Vagina (tissue), 2 donors: ENCODE results near the gene ALOX12. TPM values are rescaled to one million over a fixed set of nuclear protein-coding genes. Genes with fewer than 3 reads are reported as not detected.
A peak's percentile ranks its signal among the peaks of the same experiment; 100 is the strongest.

Experiments used
- DNase-seq, 2 donors: peaks; one replicate each; pipeline ENCODE4 v3.0.0-alpha.2; 2017; ENCODE audit errors: extremely low spot score in 2 of 2
- H3K27ac ChIP-seq: fragments of 200-600 bp; sonication (generic); one replicate; pipeline ENCODE4 v1.5.1; 2019
- H3K27me3 ChIP-seq: fragments of 200-600 bp; sonication (generic); one replicate; pipeline ENCODE4 v1.5.1; 2019
- H3K36me3 ChIP-seq, 2 donors: fragments of 200-600 bp; sonication (generic); one replicate each; pipeline ENCODE4 v1.5.1; 2017 to 2019
- H3K4me1 ChIP-seq: fragments of 200-600 bp; sonication (generic); one replicate; pipeline ENCODE4 v1.5.1; 2019
- H3K4me3 ChIP-seq, 2 donors: fragments of 200-600 bp; sonication (generic); 1 replicate in 1 of 2; 2 replicates in 1 of 2; pipeline ENCODE4 v1.5.1; 2016 to 2019
- H3K9me3 ChIP-seq: fragments of 200-600 bp; sonication (generic); one replicate; pipeline ENCODE4 v1.5.1; 2019
- POLR2A ChIP-seq, 2 donors: fragments of 450-650 bp; IDR thresholded peaks; one replicate each; pipeline ENCODE4 v1.6.1; 2017; ENCODE audit warnings: antibody characterized with exemption in 2 of 2, mild to moderate bottlenecking in 2 of 2, moderate library complexity in 2 of 2
- POLR2AphosphoS5 ChIP-seq, 2 donors: sonication (generic); formaldehyde crosslinking; IDR thresholded peaks; one replicate each; pipeline ENCODE4 v1.9.0; 2017; ENCODE audit warnings: antibody characterized with exemption in 2 of 2, mild to moderate bottlenecking in 2 of 2, low read depth in 1 of 2; ENCODE audit not compliant: insufficient read depth in 1 of 2
- intact Hi-C: fragments of 100-400 bp; cut with DNase I; formaldehyde crosslinking; loops from one replicate; pipeline ENCODE4 v1.15.1; 2023
- total RNA-seq: library from RNA; depleted of rRNA; stranded (reverse); fragments of >200 nt; gene quantifications from one replicate; pipeline ENCODE4 v1.2.3, GENCODE V29; 2016
- TF ChIP-seq, protein P1 (sequence below), 3 experiments: fragments of 450-650 bp in 2 of 3; fragments of 200-600 bp in 1 of 3; sonication (generic) in 1 of 3; IDR thresholded peaks; one replicate each; pipeline ENCODE4 v1.5.1; 2017 to 2019; ENCODE audit warnings: antibody characterized with exemption in 3 of 3, mild to moderate bottlenecking in 2 of 3, moderate library complexity in 2 of 3

ALOX12 gene
- total RNA-seq, 1 donor from 2014 or later, result 16.0 TPM

DNA sequence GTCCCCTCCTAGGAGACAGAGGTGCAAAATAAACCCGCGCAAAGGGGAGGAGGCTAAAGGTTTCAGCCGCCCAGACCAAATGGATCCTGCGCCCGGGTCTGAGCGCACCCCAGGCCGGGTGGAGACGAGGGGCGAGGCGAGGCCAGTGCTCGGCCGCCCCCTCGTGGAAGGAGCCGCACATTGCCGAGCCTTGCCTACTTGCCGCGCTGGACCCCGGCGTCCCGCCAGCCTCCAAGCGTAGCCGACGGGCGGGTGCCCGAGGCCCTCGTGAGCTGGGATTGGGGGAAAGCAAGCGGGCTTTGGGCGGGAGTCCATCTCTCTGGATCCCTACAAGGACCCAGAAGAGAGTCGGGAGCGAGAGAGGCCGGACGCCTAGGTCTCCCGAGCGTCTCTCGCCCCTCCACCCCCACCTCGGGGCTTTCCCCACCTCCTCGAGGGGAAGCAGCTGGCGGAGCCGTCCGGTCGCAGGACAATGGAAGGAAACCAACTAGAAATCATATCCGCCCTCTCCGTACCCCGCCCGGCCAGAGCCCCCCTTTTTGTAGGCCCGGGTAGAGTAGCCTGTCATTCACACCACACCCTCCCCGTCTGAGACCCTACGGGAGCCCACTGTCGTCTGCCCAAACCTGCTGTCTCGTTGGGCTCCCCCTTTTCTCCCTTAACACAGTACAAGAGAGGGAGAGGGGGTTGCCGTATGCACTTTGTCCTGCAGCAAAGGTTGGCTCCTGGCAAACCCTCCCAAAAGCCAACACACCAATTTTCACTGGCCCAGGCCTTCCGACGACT is 26.3 kb downstream of the ALOX12 start:
- H3K27ac ChIP-seq, result peak overlapping the region; percentile 77
- H3K4me1 ChIP-seq, result peaks cover 43% of the 10 kb centered on the region
- TF ChIP-seq POLR2AphosphoS5 (IDR thresholded peaks at IDR 0.05; ENCODE audit: insufficient read depth in 1 of 2, low read depth in 1 of 2) (peak; percentile 35 to 71), POLR2A (IDR thresholded peaks at IDR 0.05) (peak in 1 of 2 donors; percentile 10)
- TF ChIP-seq, protein P1, sequence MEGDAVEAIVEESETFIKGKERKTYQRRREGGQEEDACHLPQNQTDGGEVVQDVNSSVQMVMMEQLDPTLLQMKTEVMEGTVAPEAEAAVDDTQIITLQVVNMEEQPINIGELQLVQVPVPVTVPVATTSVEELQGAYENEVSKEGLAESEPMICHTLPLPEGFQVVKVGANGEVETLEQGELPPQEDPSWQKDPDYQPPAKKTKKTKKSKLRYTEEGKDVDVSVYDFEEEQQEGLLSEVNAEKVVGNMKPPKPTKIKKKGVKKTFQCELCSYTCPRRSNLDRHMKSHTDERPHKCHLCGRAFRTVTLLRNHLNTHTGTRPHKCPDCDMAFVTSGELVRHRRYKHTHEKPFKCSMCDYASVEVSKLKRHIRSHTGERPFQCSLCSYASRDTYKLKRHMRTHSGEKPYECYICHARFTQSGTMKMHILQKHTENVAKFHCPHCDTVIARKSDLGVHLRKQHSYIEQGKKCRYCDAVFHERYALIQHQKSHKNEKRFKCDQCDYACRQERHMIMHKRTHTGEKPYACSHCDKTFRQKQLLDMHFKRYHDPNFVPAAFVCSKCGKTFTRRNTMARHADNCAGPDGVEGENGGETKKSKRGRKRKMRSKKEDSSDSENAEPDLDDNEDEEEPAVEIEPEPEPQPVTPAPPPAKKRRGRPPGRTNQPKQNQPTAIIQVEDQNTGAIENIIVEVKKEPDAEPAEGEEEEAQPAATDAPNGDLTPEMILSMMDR (IDR thresholded peaks at IDR 0.05), result peak; percentile 76 to 96 (median 84)
- intact Hi-C loops, result no loop called here
- no peaks in the 10 kb centered on the region for H3K9me3 ChIP-seq
- peak overlapping the region; percentile 19 to 35 for H3K4me3 ChIP-seq
- H3K27me3 ChIP-seq, result no peaks in the 10 kb centered on the region
- DNase-seq, result no peak
- H3K36me3 ChIP-seq, result no peaks in the 10 kb centered on the region

DNA sequence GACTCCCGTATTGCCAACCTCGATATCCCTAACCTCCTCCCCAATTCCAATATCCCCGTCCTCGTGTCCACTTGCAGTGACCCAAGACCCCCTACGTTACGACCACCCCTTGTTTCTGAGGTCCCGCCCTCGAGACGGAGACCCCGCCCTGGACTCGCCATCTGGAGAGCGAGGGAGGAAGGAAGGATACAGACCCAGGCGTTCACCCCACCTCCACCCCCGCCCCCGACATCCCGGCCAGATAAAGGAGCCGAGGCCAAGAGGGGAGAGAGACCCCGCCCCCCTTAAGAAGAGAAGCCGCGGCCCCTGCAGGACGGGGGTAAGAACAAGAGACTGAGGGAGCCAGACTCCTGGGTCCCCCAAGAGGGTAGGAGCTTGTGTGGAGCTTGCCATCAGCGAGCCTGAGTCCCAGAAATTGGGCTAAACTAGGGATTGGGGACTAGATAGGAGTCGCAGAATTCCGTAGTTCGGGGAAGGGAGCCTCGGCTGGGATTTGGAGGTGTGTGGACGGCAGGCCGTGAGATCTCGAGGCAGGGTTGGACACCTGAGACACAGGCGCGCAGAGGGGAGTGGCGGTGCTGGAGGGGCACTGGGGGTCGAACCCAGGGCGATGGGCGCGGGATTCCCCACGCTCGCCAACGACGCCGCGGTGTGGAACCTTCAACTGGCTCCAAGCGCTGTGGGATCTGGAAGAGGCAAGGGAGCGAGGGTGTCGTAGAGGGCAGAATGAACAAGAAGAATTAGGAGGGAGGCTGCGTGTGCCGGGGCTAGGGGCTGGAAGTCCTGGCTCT is 27.1 kb downstream of the ALOX12 start, which contains the start of gene BCL6B:
BCL6B (plus strand) TSS at position 270 of the 791 bp plus-strand sequence. CDS start 622 bp downstream, outside the sequence.
- DNase-seq, result no peak
- intact Hi-C loops, result no loop called here
- Histone ChIP-seq H3K9me3 (no peaks in the 10 kb centered on the region), H3K27me3 (no peaks in the 10 kb centered on the region), H3K4me3 (peak within 1 kb of the TSS; percentile 35 to 36), H3K27ac (peak within 1 kb of the TSS; percentile 77), H3K36me3 (no peaks in the 10 kb centered on the region), H3K4me1 (peaks cover 36% of the 10 kb centered on the region)
- no peak for TF ChIP-seq POLR2A (IDR thresholded peaks at IDR 0.05)
- no peak for TF ChIP-seq POLR2AphosphoS5 (IDR thresholded peaks at IDR 0.05; ENCODE audit: insufficient read depth in 1 of 2, low read depth in 1 of 2)
- TF ChIP-seq, protein P1 (IDR thresholded peaks at IDR 0.05), result no peak

DNA sequence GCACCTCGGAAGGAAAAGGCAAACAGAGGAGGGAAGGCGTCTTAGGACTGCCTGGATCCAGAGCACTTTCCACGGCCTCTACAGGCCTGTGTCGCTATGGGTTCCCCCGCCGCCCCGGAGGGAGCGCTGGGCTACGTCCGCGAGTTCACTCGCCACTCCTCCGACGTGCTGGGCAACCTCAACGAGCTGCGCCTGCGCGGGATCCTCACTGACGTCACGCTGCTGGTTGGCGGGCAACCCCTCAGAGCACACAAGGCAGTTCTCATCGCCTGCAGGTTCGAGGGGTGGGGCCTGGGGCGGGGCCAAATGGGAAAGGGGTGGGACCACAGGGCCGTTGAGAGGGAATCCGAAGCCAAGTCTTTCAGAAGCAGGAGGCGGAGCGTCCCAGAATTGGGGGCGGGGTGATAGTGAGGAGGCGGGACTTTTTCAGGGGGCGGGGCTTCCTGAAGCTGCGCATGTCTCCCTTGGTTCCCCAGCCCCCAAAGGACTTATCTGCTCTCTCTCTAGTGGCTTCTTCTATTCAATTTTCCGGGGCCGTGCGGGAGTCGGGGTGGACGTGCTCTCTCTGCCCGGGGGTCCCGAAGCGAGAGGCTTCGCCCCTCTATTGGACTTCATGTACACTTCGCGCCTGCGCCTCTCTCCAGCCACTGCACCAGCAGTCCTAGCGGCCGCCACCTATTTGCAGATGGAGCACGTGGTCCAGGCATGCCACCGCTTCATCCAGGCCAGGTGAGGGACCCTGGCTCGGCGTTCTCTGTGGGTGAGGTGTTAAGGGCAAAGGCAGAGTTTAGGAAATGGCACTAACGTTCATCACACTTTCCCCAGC is 27.9 kb downstream of the ALOX12 start:
- no peak for DNase-seq
- Histone ChIP-seq H3K36me3 (no peaks in the 10 kb centered on the region), H3K9me3 (no peaks in the 10 kb centered on the region), H3K27me3 (no peaks in the 10 kb centered on the region), H3K4me1 (peaks cover 28% of the 10 kb centered on the region), H3K27ac (peak overlapping the region; percentile 77), H3K4me3 (peak overlapping the region; percentile 35 to 36)
- TF ChIP-seq, protein P1 (IDR thresholded peaks at IDR 0.05), result no peak
- peak in 1 of 2 donors; percentile 50 for TF ChIP-seq POLR2A (IDR thresholded peaks at IDR 0.05)
- peak; percentile 77 to 82 for TF ChIP-seq POLR2AphosphoS5 (IDR thresholded peaks at IDR 0.05; ENCODE audit: insufficient read depth in 1 of 2, low read depth in 1 of 2)
- intact Hi-C loops, result no loop called here

DNA sequence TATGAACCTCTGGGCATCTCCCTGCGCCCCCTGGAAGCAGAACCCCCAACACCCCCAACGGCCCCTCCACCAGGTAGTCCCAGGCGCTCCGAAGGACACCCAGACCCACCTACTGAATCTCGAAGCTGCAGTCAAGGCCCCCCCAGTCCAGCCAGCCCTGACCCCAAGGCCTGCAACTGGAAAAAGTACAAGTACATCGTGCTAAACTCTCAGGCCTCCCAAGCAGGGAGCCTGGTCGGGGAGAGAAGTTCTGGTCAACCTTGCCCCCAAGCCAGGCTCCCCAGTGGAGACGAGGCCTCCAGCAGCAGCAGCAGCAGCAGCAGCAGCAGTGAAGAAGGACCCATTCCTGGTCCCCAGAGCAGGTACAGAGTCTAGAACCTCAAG is 28.5 kb downstream of the ALOX12 start:
- Histone ChIP-seq H3K27ac (peak overlapping the region; percentile 20), H3K36me3 (no peaks in the 10 kb centered on the region), H3K9me3 (no peaks in the 10 kb centered on the region), H3K4me1 (peaks cover 28% of the 10 kb centered on the region), H3K4me3 (no peak overlapping the region), H3K27me3 (no peaks in the 10 kb centered on the region)
- TF ChIP-seq POLR2AphosphoS5 (IDR thresholded peaks at IDR 0.05; ENCODE audit: insufficient read depth in 1 of 2, low read depth in 1 of 2) (no peak), POLR2A (IDR thresholded peaks at IDR 0.05) (no peak)
- TF ChIP-seq, protein P1 (IDR thresholded peaks at IDR 0.05), result no peak
- no peak for DNase-seq
- intact Hi-C loops, result no loop called here
